GM18526 (cell line): Measurements from ENCODE around the gene TEX51.

Experiments used
- POLR2A ChIP-seq: IDR thresholded peaks from 3 replicates; pipeline ENCODE4 v1.6.1; 2011; ENCODE audit not compliant: insufficient read length; ENCODE audit errors: extremely low read depth

Gene TEX51

GRCh38 chr2:126911111-126911796 lies 12.6 kb downstream of the TEX51 start:
- no peak for TF ChIP-seq POLR2A

GRCh38 chr2:126912201-126912600 lies 13.5 kb downstream of the TEX51 start:
- TF ChIP-seq POLR2A, result no peak

- no peak for TF ChIP-seq POLR2A
Observed at GRCh38 chr2:126913329-126913728, 14.6 kb downstream of the TEX51 start.

GRCh38 chr2:126913881-126914615 lies 15.4 kb downstream of the TEX51 start:
- TF ChIP-seq POLR2A, result no peak

- no peak for TF ChIP-seq POLR2A
Observed at GRCh38 chr2:126914811-126915500, 16.3 kb downstream of the TEX51 start.

- TF ChIP-seq POLR2A, result no peak
Observed at GRCh38 chr2:126915903-126916302, 17.2 kb downstream of the TEX51 start.

- TF ChIP-seq POLR2A, result no peak
Observed at GRCh38 chr2:126916744-126917143, 18.1 kb downstream of the TEX51 start.

- no peak for TF ChIP-seq POLR2A
Observed at GRCh38 chr2:126921066-126921465, 22.4 kb downstream of the TEX51 start.

- no peak for TF ChIP-seq POLR2A
Observed at GRCh38 chr2:126930970-126931590, 32.4 kb downstream of the TEX51 start.

GRCh38 chr2:126932529-126932928 lies 33.8 kb downstream of the TEX51 start:
- no peak for TF ChIP-seq POLR2A

- no peak for TF ChIP-seq POLR2A
Observed at GRCh38 chr2:126932966-126933710, 34.4 kb downstream of the TEX51 start.

GRCh38 chr2:126933711-126934091 lies 35.0 kb downstream of the TEX51 start:
- TF ChIP-seq POLR2A, result no peak

GRCh38 chr2:126934809-126935208 lies 36.1 kb downstream of the TEX51 start:
- TF ChIP-seq POLR2A, result no peak

GRCh38 chr2:126935774-126936173 lies 37.1 kb downstream of the TEX51 start:
- TF ChIP-seq POLR2A, result no peak

- TF ChIP-seq POLR2A, result no peak
Observed at GRCh38 chr2:126936219-126936723, 37.6 kb downstream of the TEX51 start.
